KOPT-K1 (cell line): Measurements from ENCODE around the gene ROS1.

ENCODE experiments used
- H3K27ac ChIP-seq: fragments of 200-600 bp; sonication (generic); 2 replicates; pipeline ENCODE4 v1.5.1; 2016; ENCODE audit warnings: antibody characterized with exemption, mild to moderate bottlenecking, low read depth, low read length; ENCODE audit not compliant: poor library complexity, severe bottlenecking
- H3K36me3 ChIP-seq: fragments of 200-600 bp; sonication (generic); 2 replicates; pipeline ENCODE4 v1.5.1; 2017; ENCODE audit warnings: antibody characterized with exemption, mild to moderate bottlenecking, low read length, moderate library complexity; ENCODE audit not compliant: insufficient read depth
- H3K9me3 ChIP-seq: fragments of 200-600 bp; sonication (generic); 2 replicates; pipeline ENCODE4 v1.5.1; 2017; ENCODE audit warnings: antibody characterized with exemption, low read length, mild to moderate bottlenecking; ENCODE audit not compliant: insufficient read depth, poor library complexity, severe bottlenecking

ROS1 gene

GRCh38 chr6:117327149-117328004 is 98.4 kb downstream of the ROS1 start:
- Histone ChIP-seq H3K9me3 (no peaks in the 10 kb centered on the region), H3K27ac (no peak overlapping the region), H3K36me3 (no peaks in the 10 kb centered on the region)

GRCh38 chr6:117326396-117326795 is 99.3 kb downstream of the ROS1 start:
- Histone ChIP-seq H3K9me3 (no peaks in the 10 kb centered on the region), H3K36me3 (no peaks in the 10 kb centered on the region), H3K27ac (no peak overlapping the region)

GRCh38 chr6:117317261-117317660 is 108.5 kb downstream of the ROS1 start:
- H3K9me3 ChIP-seq = no peaks in the 10 kb centered on the region
- no peaks in the 10 kb centered on the region for H3K36me3 ChIP-seq

GRCh38 chr6:117311726-117312125 is 114.0 kb downstream of the ROS1 start:
- H3K27ac ChIP-seq = no peak overlapping the region
- H3K36me3 ChIP-seq = no peaks in the 10 kb centered on the region
- H3K9me3 ChIP-seq = no peaks in the 10 kb centered on the region

More at GRCh38 chr6:117317261-117317660, 108.5 kb downstream of the ROS1 start:
- H3K27ac ChIP-seq = no peak overlapping the region

- no peaks in the 10 kb centered on the region for H3K36me3 ChIP-seq
- H3K9me3 ChIP-seq = no peaks in the 10 kb centered on the region
- H3K27ac ChIP-seq = no peak overlapping the region
Observed at GRCh38 chr6:117311310-117311709, 114.4 kb downstream of the ROS1 start.

- Histone ChIP-seq H3K36me3 (no peaks in the 10 kb centered on the region), H3K27ac (no peak overlapping the region), H3K9me3 (no peaks in the 10 kb centered on the region)
Observed at GRCh38 chr6:117309611-117310010, 116.1 kb downstream of the ROS1 start.

- Histone ChIP-seq H3K27ac (no peak overlapping the region), H3K9me3 (no peaks in the 10 kb centered on the region), H3K36me3 (no peaks in the 10 kb centered on the region)
Observed at GRCh38 chr6:117309069-117309468, 116.7 kb downstream of the ROS1 start.

GRCh38 chr6:117307655-117308054 is 118.1 kb downstream of the ROS1 start:
- no peaks in the 10 kb centered on the region for H3K36me3 ChIP-seq
- no peaks in the 10 kb centered on the region for H3K9me3 ChIP-seq
- H3K27ac ChIP-seq = no peak overlapping the region

- Histone ChIP-seq H3K9me3 (no peaks in the 10 kb centered on the region), H3K36me3 (no peaks in the 10 kb centered on the region), H3K27ac (no peak overlapping the region)
Observed at GRCh38 chr6:117306227-117306790, 119.4 kb downstream of the ROS1 start.

- H3K27ac ChIP-seq = no peak overlapping the region
- H3K9me3 ChIP-seq = no peaks in the 10 kb centered on the region
- no peaks in the 10 kb centered on the region for H3K36me3 ChIP-seq
Observed at GRCh38 chr6:117304446-117304845, 121.3 kb downstream of the ROS1 start.

GRCh38 chr6:117303323-117303722 is 122.4 kb downstream of the ROS1 start:
- Histone ChIP-seq H3K36me3 (no peaks in the 10 kb centered on the region), H3K9me3 (no peaks in the 10 kb centered on the region), H3K27ac (no peak overlapping the region)

- Histone ChIP-seq H3K27ac (no peak overlapping the region), H3K9me3 (no peaks in the 10 kb centered on the region), H3K36me3 (no peaks in the 10 kb centered on the region)
Observed at GRCh38 chr6:117298941-117299340, 126.8 kb downstream of the ROS1 start.

- no peaks in the 10 kb centered on the region for H3K36me3 ChIP-seq
- H3K27ac ChIP-seq = no peak overlapping the region
- no peaks in the 10 kb centered on the region for H3K9me3 ChIP-seq
Observed at GRCh38 chr6:117290173-117290846, 135.4 kb downstream of the ROS1 start.

- Histone ChIP-seq H3K27ac (no peak overlapping the region), H3K9me3 (no peaks in the 10 kb centered on the region), H3K36me3 (no peaks in the 10 kb centered on the region)
Observed at GRCh38 chr6:117288083-117288715, 137.5 kb downstream of the ROS1 start.

- H3K36me3 ChIP-seq = no peaks in the 10 kb centered on the region
- H3K9me3 ChIP-seq = no peaks in the 10 kb centered on the region
- H3K27ac ChIP-seq = no peak overlapping the region
Observed at GRCh38 chr6:117280922-117281321, 144.8 kb downstream of the ROS1 start.
